AG09319 (cell line): ENCODE results near the gene MAGEA9.

Experiments used
- DNase-seq: peaks from one replicate; pipeline ENCODE4 v3.0.0-alpha.2; 2010; ENCODE audit warnings: low read depth; ENCODE audit errors: extremely low read depth
- CTCF ChIP-seq: IDR thresholded peaks from 2 replicates; pipeline ENCODE4 v1.5.1; 2011; ENCODE audit warnings: low read depth, mild to moderate bottlenecking, inconsistent platforms, low read length, moderate library complexity

Gene MAGEA9

GRCh38 chrX:149807747-149808458, 26.2 kb downstream of the MAGEA9 start:
- DNase-seq: no peak
- no peak for TF ChIP-seq CTCF

- no peak for DNase-seq
These were observed 36.9 kb downstream of the MAGEA9 start for GRCh38 chrX:149818652-149819051.

GRCh38 chrX:149819371-149819770, 37.6 kb downstream of the MAGEA9 start:
- TF ChIP-seq CTCF: no peak
- no peak for DNase-seq

More at GRCh38 chrX:149818652-149819051, 36.9 kb downstream of the MAGEA9 start:
- TF ChIP-seq CTCF: no peak

GRCh38 chrX:149825424-149825823, 43.7 kb downstream of the MAGEA9 start:
- no peak for DNase-seq
- TF ChIP-seq CTCF: peak; percentile 19

GRCh38 chrX:149827254-149827653, 45.5 kb downstream of the MAGEA9 start:
- no peak for DNase-seq
- no peak for TF ChIP-seq CTCF

- no peak for TF ChIP-seq CTCF
- DNase-seq: no peak
These were observed 48.0 kb downstream of the MAGEA9 start for GRCh38 chrX:149829751-149830191.

GRCh38 chrX:149830192-149830873, 48.6 kb downstream of the MAGEA9 start:
- no peak for TF ChIP-seq CTCF
- DNase-seq: no peak
